HCT116 (cell line): ENCODE data around the gene AKAP13. TPM values are rescaled to one million over a fixed set of nuclear protein-coding genes. Genes with fewer than 3 reads are reported as not detected.
A peak's percentile ranks its signal among the peaks of the same experiment; 100 is the strongest.

Experiments
- ATAC-seq: fragments of 200-7000 bp; cut with Tn5 transposase; 2 replicates; pipeline ENCODE4 v1.9.1; 2020; ENCODE audit warnings: mild to moderate bottlenecking, moderate library complexity
- BruUV-seq: library from RNA; stranded (reverse); fragments of 400-500 nt; replicated peaks from 2 replicates; lab custom pipeline; 2021; lab: Mats Ljungman, UMichigan
- CTCF ChIA-PET: fragments of 300-600 bp; sonication (Branson Sonifier 250); formaldehyde crosslinking; loops from one replicate; lab custom pipeline; 2021; ENCODE audit warnings: antibody characterized with exemption; lab: Charles Lee
- POLR2A ChIA-PET: fragments of 300-600, 350-600 bp; sonication (Branson Sonifier 250); formaldehyde crosslinking; loops from one replicate; lab custom pipeline; 2021; ENCODE audit warnings: antibody characterized with exemption; lab: Charles Lee
- RAD21 ChIA-PET, 2 experiments: fragments of 300-600 bp; sonication (Branson Sonifier 250); formaldehyde crosslinking; loops; one replicate each; lab custom pipeline; 2023; ENCODE audit warnings: low total read pairs in 2 of 2; ENCODE audit not compliant: uncharacterized antibody in 2 of 2, unreplicated experiment in 2 of 2, low non-redundant PET in 1 of 2; lab: Charles Lee
- DNase-seq: peaks from one replicate; pipeline ENCODE4 v3.0.0-alpha.2; 2010; ENCODE audit warnings: low read depth, low spot score
- H2AFZ ChIP-seq: fragments of 200-600 bp; shearing (Covaris generic), sonication (generic); 2 replicates; pipeline ENCODE4 v1.6.1; 2017; ENCODE audit warnings: low read depth, mixed run types, mixed read lengths, antibody characterized with exemption, low read length; ENCODE audit not compliant: poor library complexity, severe bottlenecking
- H3K27ac ChIP-seq: 2 replicates; pipeline ENCODE4 v1.5.1; 2012; ENCODE audit warnings: low read depth, low read length
- H3K27me3 ChIP-seq: fragments of 200-600 bp; sonication (generic); 2 replicates; pipeline ENCODE4 v1.6.1; 2016; ENCODE audit warnings: mixed run types, low read length, mixed read lengths; ENCODE audit not compliant: insufficient read depth
- H3K36me3 ChIP-seq, 2 experiments: fragments of 200-500 bp in 1 of 2; fragments of 200-600 bp in 1 of 2; sonication (Bioruptor generic) in 1 of 2; sonication (generic) in 1 of 2; 2 replicates each; pipeline versions ENCODE4 v1.5.1 to v1.6.1; 2014 to 2016; ENCODE audit warnings: low read length in 2 of 2, inconsistent platforms in 1 of 2, mixed read lengths in 1 of 2, mixed run types in 1 of 2; ENCODE audit not compliant: insufficient read depth in 2 of 2, control insufficient read depth in 1 of 2
- H3K4me1 ChIP-seq, 2 experiments: fragments of 200-600 bp in 1 of 2; sonication (generic) in 1 of 2; 2 replicates each; pipeline versions ENCODE4 v1.5.1 to v1.6.1; 2012 to 2017; ENCODE audit warnings: low read length in 2 of 2, inconsistent platforms in 1 of 2, mild to moderate bottlenecking in 1 of 2, mixed read lengths in 1 of 2, mixed run types in 1 of 2, moderate library complexity in 1 of 2; ENCODE audit not compliant: insufficient read depth in 2 of 2, control insufficient read depth in 1 of 2
- H3K4me2 ChIP-seq: fragments of 200-600 bp; sonication (generic); 2 replicates; pipeline ENCODE4 v1.6.1; 2017; ENCODE audit warnings: mixed run types, low read length, mixed read lengths
- H3K4me3 ChIP-seq, 2 experiments: fragments of 200-600 bp in 1 of 2; sonication (generic) in 1 of 2; replicated peaks in 1 of 2; 2 replicates each; pipeline ENCODE4 v1.5.1; 2011 to 2016; ENCODE audit warnings: low read length in 2 of 2, control low read depth in 1 of 2, low read depth in 1 of 2, mild to moderate bottlenecking in 1 of 2, mixed read lengths in 1 of 2, mixed run types in 1 of 2
- H3K79me2 ChIP-seq: fragments of 200-600 bp; sonication (generic); 2 replicates; pipeline ENCODE4 v1.6.1; 2017; ENCODE audit warnings: mild to moderate bottlenecking, mixed run types, low read length, moderate library complexity, mixed read lengths; ENCODE audit not compliant: insufficient read depth
- H3K9ac ChIP-seq: fragments of 200-600 bp; sonication (generic); 2 replicates; pipeline ENCODE4 v1.6.1; 2016; ENCODE audit warnings: low read length, mixed read lengths
- H3K9me2 ChIP-seq: fragments of 200-600 bp; sonication (generic), shearing (Covaris generic); 2 replicates; pipeline ENCODE4 v1.6.1; 2017; ENCODE audit warnings: mixed run types, mild to moderate bottlenecking, moderate library complexity; ENCODE audit not compliant: insufficient read depth
- H3K9me3 ChIP-seq, 2 experiments: fragments of 200-500 bp in 1 of 2; fragments of 200-600 bp in 1 of 2; sonication (Bioruptor generic) in 1 of 2; sonication (generic) in 1 of 2; 2 replicates each; pipeline ENCODE4 v1.6.1; 2014 to 2017; ENCODE audit warnings: low read length in 2 of 2, mixed read lengths in 2 of 2, inconsistent platforms in 1 of 2, low read depth in 1 of 2, mild to moderate bottlenecking in 1 of 2, mixed run types in 1 of 2, moderate library complexity in 1 of 2; ENCODE audit not compliant: control insufficient read depth in 1 of 2, insufficient read depth in 1 of 2
- H4K20me1 ChIP-seq: fragments of 200-600 bp; sonication (generic), shearing (Covaris generic); 2 replicates; pipeline ENCODE4 v1.6.1; 2017; ENCODE audit warnings: mixed run types, mild to moderate bottlenecking, moderate library complexity; ENCODE audit not compliant: insufficient read depth
- CEBPB ChIP-seq: IDR thresholded peaks from 2 replicates; pipeline ENCODE4 v1.6.1; 2012; ENCODE audit warnings: low read depth
- EGR1 ChIP-seq: IDR thresholded peaks from 2 replicates; pipeline ENCODE4 v1.6.1; 2012; ENCODE audit warnings: low read depth
- EZH2 ChIP-seq: fragments of 200-600 bp; sonication (generic); IDR thresholded peaks from 2 replicates; pipeline ENCODE4 v1.6.1; 2017; ENCODE audit warnings: antibody characterized with exemption, mixed run types
- RAD21 ChIP-seq: IDR thresholded peaks from 2 replicates; pipeline ENCODE4 v1.6.1; 2012; ENCODE audit warnings: low read depth, mild to moderate bottlenecking
- SP1 ChIP-seq: IDR thresholded peaks from 2 replicates; pipeline ENCODE4 v1.6.1; 2012; ENCODE audit warnings: low read depth
- SRF ChIP-seq: IDR thresholded peaks from 2 replicates; pipeline ENCODE4 v1.6.1; 2012; ENCODE audit warnings: low read depth
- TCF7L2 ChIP-seq: IDR thresholded peaks from 2 replicates; pipeline ENCODE4 v1.7.0; 2011; ENCODE audit warnings: borderline replicate concordance, inconsistent platforms; ENCODE audit not compliant: insufficient read depth, insufficient read length; ENCODE audit errors: extremely low read depth
- YY1 ChIP-seq: IDR thresholded peaks from 2 replicates; pipeline ENCODE4 v1.6.1; 2011; ENCODE audit warnings: low read length, low read depth, moderate library complexity, mild to moderate bottlenecking; ENCODE audit not compliant: insufficient replicate concordance; ENCODE audit errors: extremely low read depth
- ZFX ChIP-seq: fragments of 450-650 bp; IDR thresholded peaks from 2 replicates; pipeline ENCODE4 v1.6.1; 2017
- intact Hi-C: fragments of 100-400 bp; cut with micrococcal nuclease; formaldehyde crosslinking; loops from 2 replicates; pipeline ENCODE4 v1.10.0; 2022
- total RNA-seq: library from RNA; stranded (reverse); gene quantifications from one replicate; pipeline ENCODE4 v1.2.1, GENCODE V29; 2021; ENCODE audit not compliant: unreplicated experiment
- TF ChIP-seq, protein P1 (sequence below): IDR thresholded peaks from 2 replicates; pipeline ENCODE4 v1.6.1; 2011; ENCODE audit warnings: mild to moderate bottlenecking, low read length, moderate library complexity; ENCODE audit not compliant: insufficient replicate concordance; ENCODE audit errors: extremely low read depth
- TF ChIP-seq, protein P2 (sequence below), 3 experiments: fragments of 200-600 bp in 1 of 3; sonication (generic) in 1 of 3; IDR thresholded peaks in 2 of 3; conservative IDR thresholded peaks in 1 of 3; 2 replicates each; pipeline ENCODE4 v1.5.1; 2012 to 2017; ENCODE audit warnings: low read depth in 2 of 3, low read length in 2 of 3, antibody characterized with exemption in 1 of 3, borderline replicate concordance in 1 of 3, control low read depth in 1 of 3, mild to moderate bottlenecking in 1 of 3, mixed read lengths in 1 of 3, mixed run types in 1 of 3, moderate library complexity in 1 of 3; ENCODE audit not compliant: insufficient read depth in 1 of 3

Gene AKAP13
- total RNA-seq, 1 experiment from 2014 or later = 43.1 TPM

DNA sequence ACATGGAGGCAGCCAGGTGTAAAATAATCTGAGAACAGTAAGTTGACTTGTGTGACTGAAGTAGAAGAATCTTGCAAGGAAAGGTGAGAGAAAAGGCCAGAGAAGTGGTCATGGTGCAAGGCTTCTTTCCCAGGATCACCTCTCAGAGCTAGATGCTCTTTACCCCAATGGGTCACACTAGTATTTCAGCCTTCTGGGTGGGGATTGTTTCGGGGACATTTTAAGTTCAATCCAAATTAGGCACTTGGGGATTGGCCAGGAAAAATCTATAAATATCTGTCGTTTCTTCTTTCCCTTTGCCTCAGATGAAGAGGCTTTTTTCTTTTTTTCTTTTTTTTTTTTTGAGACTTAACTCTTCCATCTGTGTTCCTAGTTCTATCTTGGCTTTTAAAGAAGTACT lies 226.3 kb downstream of the AKAP13 start:
- no peaks in the 10 kb centered on the region for H3K79me2 ChIP-seq
- ATAC-seq (no peak), DNase-seq (no peak)
- RAD21 ChIA-PET = no interaction called here
- POLR2A ChIA-PET = no interaction called here
- H4K20me1 ChIP-seq = no peaks in the 10 kb centered on the region
- H3K4me1 ChIP-seq = peaks cover 0 to 20% of the 10 kb centered on the region in 2 experiments; a peak in 1 of 4 replicates
- no peaks in the 10 kb centered on the region for H3K36me3 ChIP-seq
- no peaks in the 10 kb centered on the region for H3K9me3 ChIP-seq
- H3K27me3 ChIP-seq = no peaks in the 10 kb centered on the region
- BruUV-seq = no TSS peak
- TF ChIP-seq SP1 = no peak
- TF ChIP-seq, all 23 proteins: peak for 0
- Histone ChIP-seq H2AFZ (no peak overlapping the region), H3K9me2 (no peaks in the 10 kb centered on the region), H3K4me2 (no peak overlapping the region), H3K9ac (no peak overlapping the region), H3K27ac (no peak overlapping the region), H3K4me3 (no peak overlapping the region)
- CTCF ChIA-PET = no interaction called here
- intact Hi-C loops = no loop called here

DNA sequence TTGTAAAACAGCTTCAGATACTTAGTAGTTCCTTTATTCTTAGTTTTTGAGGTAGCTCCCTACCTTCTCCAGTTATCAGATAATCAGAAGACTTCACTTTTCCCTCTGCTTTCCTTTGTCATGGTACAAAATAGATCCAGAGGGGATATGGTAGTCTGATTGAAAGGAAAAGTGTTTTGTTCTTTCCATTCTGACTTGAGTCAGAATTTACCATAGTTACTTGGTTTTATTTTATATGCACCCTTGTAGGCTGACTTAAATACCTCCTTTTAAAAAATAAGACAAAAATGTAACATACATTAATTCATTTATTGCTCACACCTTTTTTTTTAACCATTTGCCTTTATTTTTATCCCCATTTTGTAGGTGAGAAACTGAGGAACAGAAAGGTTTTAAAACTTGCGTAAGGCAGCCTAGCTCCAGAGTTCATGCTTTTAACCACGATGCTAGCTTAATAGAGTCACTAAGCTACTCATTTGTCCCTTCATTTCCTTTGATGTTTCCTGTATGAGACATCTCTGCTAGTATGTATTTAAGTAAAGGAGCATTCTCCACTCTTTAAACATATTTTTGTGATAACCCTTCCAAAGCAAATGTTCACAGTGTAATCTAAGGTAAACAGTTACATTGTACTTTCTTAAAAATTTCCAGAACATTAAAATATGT lies 226.9 kb downstream of the AKAP13 start:
- Histone ChIP-seq H3K4me2 (peak overlapping the region; percentile 29; the same call in 1 of the 2 replicates), H3K9ac (no peak overlapping the region), H4K20me1 (no peaks in the 10 kb centered on the region), H3K36me3 (no peaks in the 10 kb centered on the region), H3K4me3 (no peak overlapping the region), H3K79me2 (no peaks in the 10 kb centered on the region), H3K9me2 (no peaks in the 10 kb centered on the region), H3K27me3 (no peaks in the 10 kb centered on the region), H3K9me3 (no peaks in the 10 kb centered on the region), H3K4me1 (peaks cover 0 to 20% of the 10 kb centered on the region in 2 experiments; a peak in 1 of 4 replicates), H3K27ac (no peak overlapping the region), H2AFZ (no peak overlapping the region)
- ChIA-PET POLR2A (no interaction called here), CTCF (no interaction called here), RAD21 (no interaction called here)
- intact Hi-C loops = no loop called here
- no TSS peak for BruUV-seq
- DNase-seq (no peak), ATAC-seq (no peak)
- TF ChIP-seq RAD21 (no peak), ZFX (no peak), SP1 (no peak), EGR1 (no peak), CEBPB (no peak), YY1 (no peak), EZH2 (no peak), TCF7L2 (no peak), SRF (no peak)
- TF ChIP-seq, protein P1, sequence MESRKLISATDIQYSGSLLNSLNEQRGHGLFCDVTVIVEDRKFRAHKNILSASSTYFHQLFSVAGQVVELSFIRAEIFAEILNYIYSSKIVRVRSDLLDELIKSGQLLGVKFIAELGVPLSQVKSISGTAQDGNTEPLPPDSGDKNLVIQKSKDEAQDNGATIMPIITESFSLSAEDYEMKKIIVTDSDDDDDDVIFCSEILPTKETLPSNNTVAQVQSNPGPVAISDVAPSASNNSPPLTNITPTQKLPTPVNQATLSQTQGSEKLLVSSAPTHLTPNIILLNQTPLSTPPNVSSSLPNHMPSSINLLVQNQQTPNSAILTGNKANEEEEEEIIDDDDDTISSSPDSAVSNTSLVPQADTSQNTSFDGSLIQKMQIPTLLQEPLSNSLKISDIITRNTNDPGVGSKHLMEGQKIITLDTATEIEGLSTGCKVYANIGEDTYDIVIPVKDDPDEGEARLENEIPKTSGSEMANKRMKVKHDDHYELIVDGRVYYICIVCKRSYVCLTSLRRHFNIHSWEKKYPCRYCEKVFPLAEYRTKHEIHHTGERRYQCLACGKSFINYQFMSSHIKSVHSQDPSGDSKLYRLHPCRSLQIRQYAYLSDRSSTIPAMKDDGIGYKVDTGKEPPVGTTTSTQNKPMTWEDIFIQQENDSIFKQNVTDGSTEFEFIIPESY = no peak
- TF ChIP-seq, protein P2, sequence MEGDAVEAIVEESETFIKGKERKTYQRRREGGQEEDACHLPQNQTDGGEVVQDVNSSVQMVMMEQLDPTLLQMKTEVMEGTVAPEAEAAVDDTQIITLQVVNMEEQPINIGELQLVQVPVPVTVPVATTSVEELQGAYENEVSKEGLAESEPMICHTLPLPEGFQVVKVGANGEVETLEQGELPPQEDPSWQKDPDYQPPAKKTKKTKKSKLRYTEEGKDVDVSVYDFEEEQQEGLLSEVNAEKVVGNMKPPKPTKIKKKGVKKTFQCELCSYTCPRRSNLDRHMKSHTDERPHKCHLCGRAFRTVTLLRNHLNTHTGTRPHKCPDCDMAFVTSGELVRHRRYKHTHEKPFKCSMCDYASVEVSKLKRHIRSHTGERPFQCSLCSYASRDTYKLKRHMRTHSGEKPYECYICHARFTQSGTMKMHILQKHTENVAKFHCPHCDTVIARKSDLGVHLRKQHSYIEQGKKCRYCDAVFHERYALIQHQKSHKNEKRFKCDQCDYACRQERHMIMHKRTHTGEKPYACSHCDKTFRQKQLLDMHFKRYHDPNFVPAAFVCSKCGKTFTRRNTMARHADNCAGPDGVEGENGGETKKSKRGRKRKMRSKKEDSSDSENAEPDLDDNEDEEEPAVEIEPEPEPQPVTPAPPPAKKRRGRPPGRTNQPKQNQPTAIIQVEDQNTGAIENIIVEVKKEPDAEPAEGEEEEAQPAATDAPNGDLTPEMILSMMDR (IDR thresholded peaks at IDR 0.05 in 2 of 3, conservative IDR thresholded peaks at IDR 0.05 in 1 of 3; ENCODE audit: borderline replicate concordance in 1 of 3, insufficient read depth in 1 of 3, low read depth in 2 of 3, low read length in 2 of 3) = no peak
